GM23338 (cell line): ENCODE data around the gene WAPL. TPM values are rescaled to one million over a fixed set of nuclear protein-coding genes. Genes with fewer than 3 reads are reported as not detected.

Experiments used
- ATAC-seq: fragments of 200-7000 bp; cut with Tn5 transposase; 3 replicates; pipeline ENCODE4 v1.9.1; 2020
- DNase-seq: peaks from one replicate; pipeline ENCODE4 v3.0.0-alpha.2; 2015; ENCODE audit warnings: low spot score
- H2AFZ ChIP-seq: fragments of 200-600 bp; sonication (generic); 2 replicates; pipeline ENCODE4 v1.8.0; 2016; ENCODE audit warnings: antibody characterized with exemption, mild to moderate bottlenecking, moderate library complexity
- H3F3A ChIP-seq: fragments of 200-600 bp; sonication (generic); replicated peaks from 2 replicates; pipeline ENCODE4 v1.8.0; 2017; ENCODE audit warnings: antibody characterized with exemption, mixed run types, low read depth
- H3K27ac ChIP-seq: fragments of 200-600 bp; sonication (generic); 2 replicates; pipeline ENCODE4 v1.6.1; 2016; ENCODE audit warnings: low read depth
- H3K27me3 ChIP-seq: fragments of 200-600 bp; sonication (generic); 2 replicates; pipeline ENCODE4 v1.8.0; 2016; ENCODE audit warnings: mild to moderate bottlenecking, mixed run types, moderate library complexity; ENCODE audit not compliant: insufficient read depth
- H3K36me3 ChIP-seq: fragments of 200-600 bp; sonication (generic); 2 replicates; pipeline ENCODE4 v1.8.0; 2016; ENCODE audit warnings: mild to moderate bottlenecking; ENCODE audit not compliant: insufficient read depth
- H3K4me1 ChIP-seq: fragments of 200-600 bp; sonication (generic); 2 replicates; pipeline ENCODE4 v1.8.0; 2016; ENCODE audit warnings: mild to moderate bottlenecking, moderate library complexity; ENCODE audit not compliant: insufficient read depth
- H3K4me2 ChIP-seq: fragments of 200-600 bp; sonication (generic); 2 replicates; pipeline ENCODE4 v1.7.1; 2017; ENCODE audit warnings: mixed run types
- H3K4me3 ChIP-seq: fragments of 200-600 bp; sonication (generic); 2 replicates; pipeline ENCODE4 v1.6.1; 2016; ENCODE audit warnings: mixed run types
- H3K79me2 ChIP-seq: fragments of 200-600 bp; sonication (generic); replicated peaks from 2 replicates; pipeline ENCODE4 v1.8.0; 2017; ENCODE audit warnings: mild to moderate bottlenecking; ENCODE audit not compliant: insufficient read depth
- H3K9me2 ChIP-seq: fragments of 200-600 bp; sonication (generic); 2 replicates; pipeline ENCODE4 v1.8.0; 2017; ENCODE audit not compliant: insufficient read depth
- H4K20me1 ChIP-seq: fragments of 200-600 bp; sonication (generic); replicated peaks from 2 replicates; pipeline ENCODE4 v1.8.0; 2017; ENCODE audit warnings: mild to moderate bottlenecking; ENCODE audit not compliant: insufficient read depth
- H3K27ac Mint-ChIP-seq: 2 replicates; pipeline ENCODE4 v1.8.0; 2020; ENCODE audit warnings: inconsistent platforms, mild to moderate bottlenecking, moderate library complexity, mixed read lengths
- H3K27me3 Mint-ChIP-seq: 3 replicates; pipeline ENCODE4 v1.8.0; 2022; ENCODE audit warnings: low read depth, mild to moderate bottlenecking, moderate library complexity, mixed read lengths, inconsistent platforms; ENCODE audit not compliant: insufficient read depth, poor library complexity
- H3K36me3 Mint-ChIP-seq: 3 replicates; pipeline ENCODE4 v1.8.0; 2021; ENCODE audit warnings: low read depth, mild to moderate bottlenecking, inconsistent platforms, moderate library complexity, mixed read lengths
- H3K4me1 Mint-ChIP-seq: 3 replicates; pipeline ENCODE4 v1.8.0; 2020; ENCODE audit warnings: mild to moderate bottlenecking, inconsistent platforms, mixed read lengths
- H3K4me3 Mint-ChIP-seq: 3 replicates; pipeline ENCODE4 v1.8.0; 2021; ENCODE audit warnings: moderate library complexity, mild to moderate bottlenecking, inconsistent platforms, mixed read lengths
- H3K9me3 Mint-ChIP-seq: 3 replicates; pipeline ENCODE4 v1.8.0; 2020; ENCODE audit warnings: moderate library complexity, mild to moderate bottlenecking, inconsistent platforms, mixed read lengths
- CREB1 ChIP-seq: fragments of 250-450 bp; sonication (Bioruptor Pico); IDR thresholded peaks from 2 replicates; pipeline ENCODE4 v1.5.0; 2020; ENCODE audit warnings: low read depth, mild to moderate bottlenecking, moderate library complexity
- CTCF ChIP-seq, 2 experiments: fragments of 200-600 bp in 1 of 2; sonication (generic) in 1 of 2; conservative IDR thresholded peaks; 2 replicates each; pipeline versions ENCODE4 v1.5.1 to v1.6.1; 2016 to 2017; ENCODE audit warnings: antibody characterized with exemption in 2 of 2, low read depth in 2 of 2, mild to moderate bottlenecking in 2 of 2, moderate library complexity in 1 of 2
- ETS1 ChIP-seq: IDR thresholded peaks from 2 replicates; pipeline ENCODE4 v1.6.1; 2016; ENCODE audit warnings: antibody characterized with exemption
- EZH2 ChIP-seq: fragments of 200-600 bp; sonication (generic); IDR thresholded peaks from one replicate; pipeline ENCODE4 v1.8.0; 2017; ENCODE audit warnings: antibody characterized with exemption, mild to moderate bottlenecking, low read depth; ENCODE audit not compliant: unreplicated experiment
- EZH2phosphoT487 ChIP-seq: fragments of 200-600 bp; sonication (generic); IDR thresholded peaks from one replicate; pipeline ENCODE4 v1.8.1; 2018; ENCODE audit warnings: antibody characterized with exemption; ENCODE audit not compliant: unreplicated experiment
- JUNB ChIP-seq: IDR thresholded peaks from one replicate; pipeline ENCODE4 v1.6.1; 2016; ENCODE audit warnings: antibody characterized with exemption; ENCODE audit not compliant: unreplicated experiment
- NANOG ChIP-seq: IDR thresholded peaks from 2 replicates; pipeline ENCODE4 v1.6.1; 2016; ENCODE audit warnings: antibody characterized with exemption, borderline replicate concordance
- POLR2AphosphoS5 ChIP-seq: IDR thresholded peaks from 2 replicates; pipeline ENCODE4 v1.6.1; 2016; ENCODE audit warnings: antibody characterized with exemption, low read depth
- REST ChIP-seq: IDR thresholded peaks from one replicate; pipeline ENCODE4 v1.6.1; 2018; ENCODE audit warnings: antibody characterized with exemption; ENCODE audit not compliant: unreplicated experiment
- STAT1 ChIP-seq: IDR thresholded peaks from one replicate; pipeline ENCODE4 v1.6.1; 2016; ENCODE audit warnings: antibody characterized with exemption; ENCODE audit not compliant: unreplicated experiment
- ZNF114 ChIP-seq: fragments of 250-450 bp; sonication (Bioruptor Pico); IDR thresholded peaks from 2 replicates; pipeline ENCODE4 v1.5.0; 2020; ENCODE audit warnings: mild to moderate bottlenecking, moderate library complexity
- ZNF331 ChIP-seq: fragments of 250-450 bp; sonication (Bioruptor Pico); IDR thresholded peaks from 2 replicates; pipeline ENCODE4 v1.5.0; 2020; ENCODE audit warnings: low read depth, mild to moderate bottlenecking, moderate library complexity
- ZNF462 ChIP-seq: fragments of 250-450 bp; sonication (Bioruptor Pico); IDR thresholded peaks from 2 replicates; pipeline ENCODE4 v1.5.0; 2020; ENCODE audit warnings: mild to moderate bottlenecking, moderate library complexity
- polyA plus RNA-seq: library from polyadenylated mRNA; unstranded; fragments of >200 nt; fragmentation: Nextera tagmentation; extraction: Ambion mirVana; gene quantifications from 2 replicates; pipeline ENCODE4 v1.2.1, GENCODE V29; 2016
- total RNA-seq: library from RNA; depleted of rRNA; stranded (reverse); fragments of >200 nt; shearing (Covaris generic); gene quantifications from 2 replicates; pipeline ENCODE4 v1.2.3, GENCODE V29; 2014

WAPL gene
- total and polyA plus RNA-seq, 2 experiments from 2014 or later: 25.2 to 60.8 TPM

GRCh38 chr10:86450806-86451603 lies 70.6 kb downstream of the WAPL start:
- no peak overlapping the region for H3K4me3 Mint-ChIP-seq
- ATAC-seq: no peak
- peaks cover 33% of the 10 kb centered on the region for H3K36me3 ChIP-seq
- peaks cover 2% of the 10 kb centered on the region for H3K27me3 Mint-ChIP-seq
- no peak overlapping the region for H2AFZ ChIP-seq
- H3K4me1 ChIP-seq: no peaks in the 10 kb centered on the region
- no peak for DNase-seq
- no peaks in the 10 kb centered on the region for H3F3A ChIP-seq
- no peaks in the 10 kb centered on the region for H3K27me3 ChIP-seq
- peaks cover 15% of the 10 kb centered on the region; the same call in 2 of the 3 replicates for H3K9me3 Mint-ChIP-seq
- H3K9me2 ChIP-seq: no peaks in the 10 kb centered on the region
- no peak overlapping the region for H3K4me3 ChIP-seq
- TF ChIP-seq EZH2: no peak
- no peak for TF ChIP-seq POLR2AphosphoS5
- no peak for TF ChIP-seq ZNF462 (CRISPR knock-in tag)
- TF ChIP-seq ETS1: no peak
- TF ChIP-seq NANOG: no peak
- TF ChIP-seq ZNF331 (CRISPR knock-in tag): no peak
- TF ChIP-seq ZNF114 (CRISPR knock-in tag): no peak
- TF ChIP-seq REST: no peak
- TF ChIP-seq EZH2phosphoT487: no peak
- no peak for TF ChIP-seq CTCF (conservative IDR thresholded peaks at IDR 0.05; ENCODE audit: low read depth in 2 of 2)
- no peak for TF ChIP-seq CREB1
- no peak for TF ChIP-seq STAT1
- no peak for TF ChIP-seq JUNB
- no peak overlapping the region for H3K27ac ChIP-seq
- no peak overlapping the region for H3K4me2 ChIP-seq
- peaks cover 12% of the 10 kb centered on the region for H3K79me2 ChIP-seq
- peaks cover 75% of the 10 kb centered on the region for H3K36me3 Mint-ChIP-seq
- peaks cover 8% of the 10 kb centered on the region for H4K20me1 ChIP-seq
- no peaks in the 10 kb centered on the region for H3K4me1 Mint-ChIP-seq
- no peak overlapping the region for H3K27ac Mint-ChIP-seq
